HepG2 (cell line): ENCODE data around the gene FAM3B. TPM values are rescaled to one million over a fixed set of nuclear protein-coding genes. Genes with fewer than 3 reads are reported as not detected.

ENCODE experiments used
- GLMP ChIP-seq: sonication (generic); formaldehyde crosslinking; IDR thresholded peaks from 2 replicates; pipeline ENCODE4 v1.9.0; 2021; ENCODE audit warnings: missing genetic modification reagents, mild to moderate bottlenecking, borderline replicate concordance
- SALL2 ChIP-seq: sonication (generic); formaldehyde crosslinking; IDR thresholded peaks from 2 replicates; pipeline ENCODE4 v1.8.1; 2023; ENCODE audit warnings: mild to moderate bottlenecking, missing genetic modification reagents, inconsistent platforms
- TOPORS ChIP-seq: sonication (generic); formaldehyde crosslinking; IDR thresholded peaks from 2 replicates; pipeline ENCODE4 v1.8.0; 2023; ENCODE audit warnings: mild to moderate bottlenecking, missing genetic modification reagents
- ZBTB4 ChIP-seq: sonication (generic); formaldehyde crosslinking; IDR thresholded peaks from 2 replicates; pipeline ENCODE4 v1.4.0; 2020; ENCODE audit warnings: missing genetic modification reagents, mild to moderate bottlenecking, borderline replicate concordance
- ZNF3 ChIP-seq: IDR thresholded peaks from 2 replicates; pipeline ENCODE4 v1.7.0; 2017; ENCODE audit warnings: inconsistent platforms
- ZNF556 ChIP-seq: sonication (generic); formaldehyde crosslinking; IDR thresholded peaks from 2 replicates; pipeline ENCODE4 v1.4.0; 2020; ENCODE audit warnings: mild to moderate bottlenecking, missing genetic modification reagents, borderline replicate concordance
- polyA plus RNA-seq, 8 experiments: library from polyadenylated mRNA; depleted of rRNA in 3 of 8; stranded (reverse) in 7 of 8; unstranded in 1 of 8; fragments of >200 nt; fragmentation: Illumina TruSeq in 4 of 8; extraction: Trizol in 4 of 8; gene quantifications; 2 replicates each; pipeline versions ENCODE4 v1.2.1 to v1.2.3, GENCODE V29; 2011 to 2016; ENCODE audit warnings: low read depth in 4 of 8, missing spikeins in 1 of 8, mixed read lengths in 1 of 8; ENCODE audit not compliant: insufficient read depth in 1 of 8
- total RNA-seq, 5 experiments: library from RNA; depleted of rRNA; stranded (reverse); fragments of >200 nt; fragmentation: Illumina TruSeq; extraction: Trizol; gene quantifications; 2 replicates each; pipeline ENCODE4 v1.2.3, GENCODE V29; 2016; ENCODE audit warnings: low read depth in 1 of 5

Gene FAM3B
- total and polyA plus RNA-seq, 2 of the 13 experiments (the other 11 are each of a cell fraction or from before 2014, with no cell fraction given), result 46.5 to 62.0 TPM

DNA sequence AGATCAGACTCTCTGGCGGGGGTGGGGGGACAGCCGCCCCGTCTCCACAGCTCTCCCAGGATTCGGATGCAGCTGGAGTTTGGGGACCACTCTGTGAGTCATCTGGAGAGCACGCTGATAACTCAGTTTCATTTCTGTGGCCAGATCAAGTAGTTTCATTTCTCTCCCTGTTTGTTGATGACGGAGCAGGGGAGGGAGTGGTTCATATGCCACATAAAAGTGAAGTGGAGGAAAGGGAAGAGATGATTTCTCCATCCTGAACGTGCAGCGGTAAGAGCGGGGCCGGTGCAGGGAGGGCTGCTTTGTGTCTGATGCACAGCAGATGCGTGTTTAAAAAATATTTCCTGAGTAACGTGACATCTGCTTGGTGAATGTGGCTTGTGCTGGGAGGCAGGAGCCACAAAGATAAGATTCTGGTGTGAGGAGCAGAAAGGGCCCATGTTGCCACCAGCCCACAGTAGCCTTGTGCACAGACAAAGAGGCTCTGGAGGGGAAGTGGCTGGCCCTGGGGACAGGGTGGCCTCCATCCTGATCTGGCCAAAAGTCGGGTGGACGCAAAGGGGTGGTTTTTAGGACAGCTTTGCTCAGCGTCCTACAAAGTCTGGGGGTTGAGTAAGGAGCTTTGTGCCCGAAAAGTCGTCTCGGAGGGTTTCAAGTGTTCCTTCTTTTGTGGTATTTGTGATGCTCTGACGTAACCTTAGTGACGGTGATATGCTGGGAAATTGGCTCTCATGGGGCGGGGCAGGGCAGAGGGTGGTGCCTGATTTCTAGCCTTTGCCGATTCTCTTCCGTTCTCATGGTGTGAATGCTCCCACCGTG, 45.4 kb downstream of the FAM3B start, which contains the start of gene MX2 (continued):
- TF ChIP-seq ZBTB4 (no peak), ZNF3 (no peak), TOPORS (CRISPR knock-in tag) (no peak), GLMP (CRISPR knock-in tag) (no peak), ZNF556 (CRISPR knock-in tag) (no peak), SALL2 (no peak)
